GM12892 (cell line): ENCODE measurements around the gene KIRREL3.

Experiments used
- POLR2A ChIP-seq: IDR thresholded peaks from 2 replicates; pipeline ENCODE4 v1.6.1; 2011; ENCODE audit warnings: low read depth, low read length, control low read depth
- POLR2AphosphoS5 ChIP-seq: IDR thresholded peaks from 2 replicates; pipeline ENCODE4 v1.6.1; 2011; ENCODE audit warnings: low read depth, low read length, control low read depth

DNA sequence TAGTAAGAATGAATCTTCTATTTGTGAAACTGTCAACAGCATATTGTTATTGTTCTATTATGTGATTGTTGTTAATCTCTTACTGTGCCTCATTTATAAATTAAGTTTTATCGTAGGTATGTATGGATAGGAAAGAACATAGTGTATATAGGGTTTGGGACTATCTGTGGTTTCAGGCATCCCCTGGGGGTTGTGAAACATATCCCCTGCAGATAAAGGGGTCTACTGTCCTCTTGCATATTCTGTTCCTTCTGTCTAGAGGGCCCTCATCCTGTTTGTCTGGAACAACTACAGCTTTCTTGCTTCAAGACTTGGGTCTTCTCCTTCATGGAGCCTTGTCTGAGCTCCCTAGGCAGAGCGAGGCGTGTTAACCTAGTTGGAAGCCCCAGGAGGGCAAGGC is 159.6 kb downstream of the KIRREL3 start:
- TF ChIP-seq POLR2A (no peak), POLR2AphosphoS5 (no peak)
